Measurements from ENCODE around the gene ITGA1.

ITGA1 gene

DNA sequence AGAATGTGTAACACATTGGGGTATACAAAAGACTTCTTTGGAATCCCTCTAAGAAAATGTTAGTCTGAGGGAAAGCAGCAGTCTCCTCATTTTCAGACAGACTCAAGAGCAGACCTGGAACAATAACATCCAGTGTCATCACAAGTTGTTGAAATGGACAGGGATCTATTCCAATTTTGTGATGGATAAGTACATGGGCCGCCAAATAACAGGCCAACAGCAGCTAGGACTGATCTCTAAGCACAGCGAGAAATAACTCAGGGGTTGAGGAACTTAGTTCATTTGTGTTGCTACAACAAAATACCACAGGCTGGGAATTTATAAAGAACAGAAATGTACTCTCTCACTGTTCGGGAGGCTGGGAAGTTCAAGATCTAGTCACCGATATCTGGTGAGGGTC lies 193.8 kb downstream of the ITGA1 start:
- no peak for DNase-seq

DNA sequence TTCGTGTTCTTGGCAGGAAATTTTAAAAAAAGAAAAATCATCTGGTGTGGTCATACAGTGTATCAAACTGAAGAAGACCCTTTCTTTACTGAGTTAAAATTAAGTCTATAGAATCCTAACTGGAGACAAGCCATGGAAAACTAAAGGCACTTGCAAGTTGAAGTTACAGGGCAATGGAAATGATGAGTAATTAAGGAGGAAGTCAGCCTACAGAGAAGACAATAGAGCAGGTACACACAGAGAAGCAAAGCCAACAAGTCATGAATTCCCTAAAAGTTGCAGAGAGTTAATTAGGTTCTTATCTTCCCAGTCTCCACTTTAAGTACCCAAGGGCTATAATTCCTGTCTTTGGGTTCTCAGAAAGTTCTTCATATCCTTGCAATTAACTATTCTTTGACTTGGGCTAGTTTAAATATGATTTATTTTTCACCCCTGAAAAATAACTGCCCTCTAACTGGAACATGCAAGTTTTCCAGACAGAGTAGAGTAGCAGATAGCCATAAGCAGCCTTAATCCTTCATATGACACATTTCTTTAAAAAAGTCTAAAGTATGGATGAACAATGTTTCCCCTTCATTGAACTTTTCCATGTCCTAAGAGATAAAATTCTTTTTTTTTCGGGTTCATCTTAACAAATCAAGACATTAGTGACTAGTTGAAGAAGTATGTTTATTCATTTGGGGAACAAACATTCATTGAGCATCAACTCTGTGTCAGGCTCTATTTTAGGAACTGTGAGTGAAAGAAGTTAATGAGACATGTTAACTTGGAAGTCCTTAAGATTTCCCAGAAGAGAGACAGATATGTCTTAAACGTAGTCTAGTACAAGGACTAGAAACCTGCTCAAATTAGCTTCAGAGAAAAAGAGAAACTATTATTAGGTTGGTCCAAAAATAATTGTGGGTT lies 196.3 kb downstream of the ITGA1 start:
- no peak for DNase-seq

DNA sequence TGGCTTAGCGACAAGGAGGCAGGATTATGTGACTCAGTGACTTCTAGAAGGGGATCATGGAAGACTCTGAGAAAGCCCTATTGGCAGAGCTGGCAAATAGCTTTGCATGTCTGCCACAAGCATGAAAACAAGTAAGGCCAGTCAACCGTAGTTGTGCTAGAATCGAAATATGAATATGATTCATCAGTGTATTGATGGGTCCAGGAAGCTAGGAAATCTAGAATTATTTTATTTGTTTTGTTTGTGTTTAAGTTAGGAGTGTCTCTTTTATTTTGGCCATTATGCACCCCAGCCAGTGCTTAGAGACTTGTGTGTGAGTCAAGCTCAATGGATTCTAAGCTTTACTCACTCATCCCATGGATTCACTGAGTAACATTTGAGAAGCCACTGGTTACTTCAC lies 197.6 kb downstream of the ITGA1 start:
- no peak for DNase-seq

DNA sequence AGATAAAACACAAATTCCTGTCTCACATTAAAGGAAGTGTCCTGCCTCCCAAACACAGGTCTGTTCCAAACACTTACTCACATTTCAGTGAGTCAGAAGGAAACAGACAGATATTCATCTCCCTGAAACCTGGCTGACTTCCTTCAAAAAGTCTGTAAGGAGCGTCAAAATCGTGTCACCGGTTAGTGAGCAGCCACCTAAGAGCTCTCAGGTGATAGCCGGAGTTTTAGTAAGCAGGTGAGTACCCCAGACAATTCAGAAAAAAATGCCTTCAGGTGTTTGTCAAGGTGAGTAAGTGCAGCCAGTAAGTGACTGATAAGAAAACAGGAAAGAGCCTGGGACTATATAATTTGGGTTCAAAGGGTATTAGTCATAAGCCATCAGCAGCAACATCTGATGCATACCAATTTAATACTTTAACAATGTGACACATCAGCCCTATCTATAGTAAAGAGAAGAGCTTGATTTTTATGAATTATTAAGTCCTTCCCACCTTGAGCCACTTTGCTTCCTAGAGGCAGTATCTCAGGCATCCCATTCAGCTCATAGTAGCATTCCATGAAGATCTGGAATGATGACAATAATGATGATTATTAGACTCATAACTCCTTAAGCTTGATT lies 200.1 kb downstream of the ITGA1 start:
- DNase-seq, result no peak

DNA sequence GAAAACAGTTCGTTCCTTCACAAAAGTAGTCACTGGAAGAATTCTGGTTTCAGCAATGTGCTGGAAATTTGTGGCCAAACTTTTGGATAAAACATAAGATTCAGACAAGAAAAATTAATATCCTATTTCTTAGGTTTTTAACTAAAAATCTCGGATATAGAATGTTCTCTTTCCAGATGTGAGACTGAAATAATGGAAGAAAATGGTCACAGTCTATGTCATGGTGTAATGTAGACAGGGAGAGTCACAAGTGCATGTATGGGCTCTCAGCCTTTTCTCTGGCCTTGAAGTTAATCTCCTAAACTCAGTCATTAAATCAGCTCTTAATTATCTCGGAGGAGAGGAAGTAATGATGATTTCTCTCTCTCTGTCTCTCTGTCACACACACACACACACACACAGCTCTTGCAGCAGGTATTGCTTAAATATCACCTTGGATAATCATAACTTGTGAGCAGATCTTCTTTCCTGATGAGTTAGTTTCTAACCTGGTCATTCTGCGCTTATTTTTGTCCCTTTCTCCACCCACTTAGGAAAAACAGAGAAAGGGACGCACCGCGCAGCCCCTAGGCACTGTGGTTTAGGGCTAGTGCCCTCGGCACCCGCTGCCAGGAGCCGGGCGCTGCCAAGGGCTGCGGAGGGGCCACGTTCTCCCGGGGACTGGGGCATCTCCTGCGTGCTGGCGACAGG lies 200.8 kb downstream of the ITGA1 start:
- no peak for DNase-seq

DNA sequence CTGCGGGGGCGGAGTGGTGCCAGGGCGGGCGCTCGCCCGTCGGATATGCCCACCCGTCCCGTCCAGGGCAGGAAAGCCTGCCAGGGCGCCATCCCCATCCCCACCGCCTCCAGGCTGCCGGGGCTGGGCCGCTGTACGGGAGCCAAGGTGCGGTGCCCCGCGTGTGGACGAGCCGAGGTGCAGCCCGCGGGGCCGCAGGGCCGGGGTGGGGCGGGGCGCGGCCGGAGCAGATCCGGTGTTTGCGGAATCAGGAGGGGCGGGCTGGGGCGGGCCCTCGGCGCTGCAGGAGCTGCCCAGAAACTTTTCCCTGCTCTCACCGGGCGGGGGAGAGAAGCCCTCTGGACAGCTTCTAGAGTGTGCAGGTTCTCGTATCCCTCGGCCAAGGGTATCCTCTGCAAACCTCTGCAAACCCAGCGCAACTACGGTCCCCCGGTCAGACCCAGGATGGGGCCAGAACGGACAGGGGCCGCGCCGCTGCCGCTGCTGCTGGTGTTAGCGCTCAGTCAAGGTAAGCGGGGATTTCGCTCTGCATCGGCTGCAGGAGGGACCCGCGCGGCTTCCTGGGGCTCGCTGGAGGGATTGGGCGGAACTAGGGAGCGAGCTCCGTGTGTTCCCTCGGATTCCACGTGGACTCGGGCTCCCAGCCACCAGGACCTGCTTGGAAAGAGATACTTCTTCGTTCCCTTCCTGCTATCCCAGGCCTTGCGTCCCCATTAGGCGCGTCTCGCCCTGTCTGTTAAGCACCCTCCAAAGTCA lies 201.5 kb downstream of the ITGA1 start, which contains the start of gene ITGA2:
Gene ITGA2 (plus strand): TSS at position 328 of the 756 bp plus-strand sequence. CDS start 117 bp downstream, at position 445.
- DNase-seq, result peak; percentile 24

DNA sequence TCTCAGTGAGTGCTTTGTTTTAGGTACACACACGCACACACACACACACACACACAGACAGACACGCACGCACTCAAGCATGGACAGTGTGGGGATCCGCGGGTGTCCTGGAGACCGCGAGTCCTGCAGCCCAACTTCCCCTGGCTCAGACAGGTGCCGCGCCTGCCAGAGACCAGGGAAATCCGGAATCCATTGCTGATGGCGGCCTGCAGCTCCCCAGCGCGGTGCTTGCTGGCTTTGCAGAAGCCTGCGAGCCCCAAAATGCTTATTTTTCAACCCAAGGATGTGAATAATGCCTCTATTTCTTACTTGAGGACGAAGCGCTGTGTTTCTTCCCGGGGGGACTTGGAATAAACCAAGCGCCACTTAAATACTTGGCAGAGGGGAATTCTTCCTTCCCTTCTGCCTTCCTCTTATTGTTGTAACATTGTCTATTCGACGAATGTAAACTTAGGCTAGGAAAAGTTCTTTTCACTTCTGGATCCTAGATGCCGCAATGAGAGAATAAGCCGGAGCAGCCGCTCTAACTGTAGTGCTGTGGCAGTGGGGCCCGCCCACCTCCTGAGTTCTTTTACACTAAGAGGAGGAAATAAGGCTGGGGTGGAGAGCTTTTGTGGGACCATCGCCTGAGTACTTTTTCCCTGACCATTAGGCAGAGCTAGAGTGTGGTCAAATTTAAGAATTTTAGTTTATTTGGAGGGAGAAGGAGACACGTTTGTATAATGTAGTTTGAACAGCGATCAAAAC lies 202.2 kb downstream of the ITGA1 start:
- DNase-seq, result peak; percentile 11

DNA sequence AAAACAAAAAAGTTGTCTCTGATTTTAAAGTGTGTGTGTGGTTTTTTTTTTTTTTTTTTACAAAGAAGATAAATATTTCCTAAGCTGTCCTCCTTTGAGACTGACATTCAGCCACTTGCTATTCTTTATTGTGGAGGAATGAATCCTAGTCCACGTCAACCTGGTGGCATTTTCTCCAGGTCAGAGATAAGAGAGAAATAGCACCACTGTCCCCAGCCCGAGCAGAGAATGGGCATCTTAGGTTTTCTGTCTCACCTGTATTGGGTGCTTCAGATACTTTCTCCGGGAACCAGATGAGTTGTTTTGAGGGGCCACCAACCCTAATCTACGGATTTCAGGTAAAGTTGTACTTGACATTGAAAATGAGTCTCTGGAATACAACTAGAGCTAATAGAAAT lies 202.8 kb downstream of the ITGA1 start:
- DNase-seq, result no peak

DNA sequence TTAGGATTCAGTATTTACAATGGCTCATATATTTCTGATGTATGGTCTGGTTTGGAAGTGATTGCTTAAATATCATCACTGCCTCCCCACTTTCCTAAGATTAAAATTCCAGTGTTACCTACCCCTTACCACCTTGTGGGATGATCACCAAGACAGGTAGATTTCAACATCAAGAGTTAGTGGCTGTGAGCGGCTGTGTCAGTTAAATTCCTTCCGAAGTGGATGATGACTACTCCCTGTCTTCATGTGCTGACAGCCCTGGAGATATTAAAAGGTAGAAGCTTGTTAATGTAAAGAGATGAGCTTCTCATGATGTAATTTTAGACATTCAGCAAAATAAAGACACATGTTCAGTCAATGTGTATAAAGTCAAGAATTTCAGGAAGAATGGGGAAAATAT lies 205.7 kb downstream of the ITGA1 start:
- DNase-seq, result no peak

DNA sequence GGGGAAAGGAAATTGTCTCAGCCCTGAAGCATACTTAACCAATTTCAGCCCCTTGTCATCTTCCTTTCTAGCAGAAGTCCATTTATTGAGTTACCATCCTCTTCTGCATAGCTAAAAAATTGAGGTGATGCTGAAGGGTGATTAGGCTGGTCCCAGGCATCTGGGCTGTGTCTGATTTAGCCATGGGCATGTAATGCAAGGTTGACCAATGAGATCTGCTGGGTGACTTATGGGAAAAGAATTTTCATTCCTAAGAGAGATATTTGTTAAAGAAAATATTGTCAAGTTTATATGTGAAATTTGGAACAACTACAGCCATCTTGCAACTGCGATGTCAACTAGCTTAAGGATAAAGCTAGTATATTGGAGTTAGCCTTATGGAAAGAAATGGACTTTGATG lies 206.6 kb downstream of the ITGA1 start:
- DNase-seq, result no peak

DNA sequence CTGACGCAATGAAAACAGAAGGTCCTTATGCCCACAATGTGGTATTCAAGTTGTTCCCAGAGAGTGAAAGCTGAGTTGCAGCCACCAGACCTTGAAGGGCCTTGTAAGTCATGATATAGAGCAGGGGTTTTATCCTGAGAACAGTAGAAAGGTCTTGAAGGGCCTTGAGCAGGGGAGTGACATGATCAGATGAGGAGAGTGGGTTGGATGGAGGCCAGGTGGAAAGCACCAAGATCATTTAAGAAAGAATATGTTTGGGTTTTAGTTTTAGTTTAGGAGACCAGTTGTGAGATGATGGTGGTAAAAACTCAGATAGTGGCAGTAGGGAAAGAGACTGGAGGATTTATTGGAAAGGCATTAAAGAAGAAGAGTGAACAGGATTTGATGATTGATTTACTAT lies 207.4 kb downstream of the ITGA1 start:
- DNase-seq, result no peak

DNA sequence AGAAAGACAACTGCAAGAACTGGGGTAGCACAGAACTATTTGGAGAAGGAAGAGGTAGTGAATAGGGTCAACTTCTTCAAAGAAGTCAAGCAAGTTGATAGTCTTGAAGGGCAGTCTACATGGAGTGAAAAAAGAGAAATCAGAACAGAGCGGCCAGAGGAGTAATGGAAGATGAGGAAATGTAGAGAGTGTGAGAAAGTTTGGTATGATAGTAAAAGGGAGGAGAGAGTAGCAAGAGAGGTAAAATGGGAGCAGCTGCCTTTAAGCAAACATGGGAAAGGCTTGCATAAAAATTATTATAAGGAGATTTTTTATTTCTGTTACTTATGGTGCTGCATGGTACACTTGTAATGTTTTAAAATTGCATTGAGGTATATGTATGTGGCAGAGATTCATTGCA lies 208.2 kb downstream of the ITGA1 start:
- no peak for DNase-seq

DNA sequence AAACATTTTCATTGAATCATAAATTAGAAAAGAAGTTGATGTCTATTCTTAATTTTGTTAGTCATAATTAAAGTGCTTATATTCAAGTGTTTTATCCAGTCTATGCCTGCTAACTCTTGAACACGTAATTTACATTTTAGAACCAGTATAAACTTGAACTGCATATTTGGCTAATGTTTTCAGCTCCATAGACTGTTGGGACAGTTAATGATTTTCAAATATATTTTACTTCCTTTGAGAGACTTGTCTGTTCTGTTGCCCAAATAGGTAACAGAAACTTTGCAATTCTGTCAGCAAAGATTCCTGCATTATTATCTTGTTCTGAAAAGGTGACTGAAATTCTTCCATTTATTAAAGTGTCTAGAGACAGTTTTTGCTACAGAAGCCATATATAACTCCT lies 209.3 kb downstream of the ITGA1 start:
- DNase-seq, result no peak

DNA sequence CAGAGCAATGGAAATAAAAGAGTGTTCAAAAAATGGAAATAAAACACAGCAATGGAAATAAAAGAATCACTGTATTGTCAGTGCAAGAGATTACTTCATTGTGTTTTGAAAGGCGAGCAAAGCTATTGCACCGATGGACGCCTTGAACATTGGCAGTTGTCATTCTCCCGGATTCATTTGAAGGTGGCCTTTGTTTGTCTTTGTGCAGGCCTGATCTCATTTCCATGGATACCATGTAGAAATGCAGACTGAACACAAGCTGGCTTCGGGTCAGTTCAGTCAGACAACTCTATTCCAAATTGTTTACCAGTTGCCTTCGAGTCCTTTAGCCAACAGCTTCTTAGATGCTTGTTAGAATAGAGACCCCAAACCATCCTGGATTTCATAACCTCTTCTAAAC lies 209.7 kb downstream of the ITGA1 start:
- DNase-seq, result no peak

DNA sequence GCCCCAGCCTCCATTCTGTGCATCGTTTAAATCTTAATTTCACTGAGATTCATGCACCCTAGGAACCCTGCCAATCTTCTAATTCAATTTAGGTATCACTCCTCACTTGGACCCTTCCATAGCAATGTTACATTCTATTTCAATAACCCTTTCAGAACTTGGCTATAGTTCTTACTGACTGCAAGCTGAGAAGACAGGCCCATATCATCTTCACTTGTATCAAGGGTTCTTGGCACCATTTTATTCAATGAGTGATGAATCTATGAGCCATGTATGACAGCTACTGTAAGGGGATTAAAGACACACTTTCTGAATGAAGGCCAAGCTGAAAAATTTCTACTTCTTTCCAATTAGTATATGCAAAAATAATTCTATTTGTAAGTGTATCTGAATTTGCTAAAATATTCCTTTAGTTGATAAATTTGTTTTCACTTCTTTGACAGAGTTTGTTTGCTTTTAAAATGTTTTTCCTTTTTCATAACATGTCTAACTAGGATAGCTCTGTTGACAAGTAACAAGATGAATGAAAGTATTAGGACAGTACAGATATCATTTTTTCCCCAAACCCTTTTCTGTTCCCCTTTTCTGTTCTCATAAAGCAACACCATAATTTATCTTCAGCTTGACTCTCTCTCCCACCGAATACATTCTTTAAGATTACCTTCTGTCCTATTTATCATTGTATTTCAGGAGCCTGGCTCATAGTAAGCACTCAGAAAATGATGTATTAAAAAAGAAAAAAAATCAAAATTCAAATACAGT lies 211.0 kb downstream of the ITGA1 start:
- DNase-seq, result no peak

DNA sequence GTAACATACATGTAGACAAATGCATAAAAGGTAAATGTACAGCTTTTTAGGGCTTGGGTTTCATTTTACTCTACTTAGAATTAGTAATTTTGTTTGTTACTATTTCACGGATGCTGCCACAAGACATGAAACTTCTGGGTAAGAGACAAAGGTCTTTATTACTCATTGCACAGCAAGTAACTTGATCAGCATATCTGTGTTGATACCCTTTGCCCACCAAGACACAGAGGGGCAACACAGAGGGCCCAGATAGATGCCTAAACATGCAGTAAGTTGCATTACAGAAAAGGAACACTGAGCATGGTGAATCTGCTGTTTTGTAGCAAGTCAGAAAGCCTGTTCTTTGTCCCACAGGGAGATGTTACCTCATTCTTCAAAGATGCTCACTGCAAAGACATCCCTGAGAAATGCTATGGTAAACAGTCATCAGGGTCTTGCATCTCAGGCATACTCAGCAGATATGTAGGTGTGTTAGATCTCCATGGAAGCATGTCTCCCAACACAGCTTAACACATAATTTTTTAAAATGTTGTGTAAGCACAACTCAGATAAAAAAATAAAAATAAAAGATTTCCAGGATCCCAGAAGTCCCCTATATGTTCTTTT lies 211.7 kb downstream of the ITGA1 start:
- no peak for DNase-seq

DNA sequence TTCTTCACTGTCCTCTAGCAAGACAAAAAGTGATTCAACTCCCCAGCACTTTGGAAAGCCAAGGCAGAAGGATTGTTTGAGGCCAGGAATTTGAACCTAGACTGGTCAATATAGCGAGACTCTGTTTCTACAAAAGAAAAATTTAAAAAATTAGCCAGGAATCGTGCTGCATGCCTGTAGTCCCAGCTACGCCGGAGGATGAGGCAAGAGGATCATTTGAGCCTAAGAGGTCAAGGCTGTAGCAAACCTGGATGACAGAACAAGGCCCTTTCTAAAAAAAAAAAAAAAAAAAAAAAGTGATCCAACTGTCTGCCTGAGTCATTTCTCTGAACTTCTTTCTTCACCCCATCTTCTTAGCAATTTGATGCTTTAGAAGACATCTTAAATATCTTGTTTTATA lies 213.8 kb downstream of the ITGA1 start:
- no peak for DNase-seq

DNA sequence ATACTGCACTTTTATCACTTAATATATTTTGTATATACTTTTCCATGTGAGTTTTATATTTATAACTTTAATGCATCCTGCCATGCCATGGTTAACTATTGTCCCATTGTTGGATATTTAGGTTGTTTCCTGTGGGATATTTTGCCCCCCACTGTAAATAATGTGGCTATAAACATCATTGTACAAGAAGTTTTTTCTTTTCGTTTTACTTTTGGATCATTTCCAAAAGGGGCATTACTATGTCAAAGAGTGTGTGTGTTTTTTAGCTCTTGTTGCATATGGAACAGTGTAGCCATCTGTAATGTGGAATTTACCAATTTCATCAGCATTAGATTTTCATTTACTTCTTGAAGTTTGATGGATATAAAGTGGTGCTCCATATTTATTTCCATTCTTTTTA lies 214.8 kb downstream of the ITGA1 start:
- DNase-seq, result no peak

DNA sequence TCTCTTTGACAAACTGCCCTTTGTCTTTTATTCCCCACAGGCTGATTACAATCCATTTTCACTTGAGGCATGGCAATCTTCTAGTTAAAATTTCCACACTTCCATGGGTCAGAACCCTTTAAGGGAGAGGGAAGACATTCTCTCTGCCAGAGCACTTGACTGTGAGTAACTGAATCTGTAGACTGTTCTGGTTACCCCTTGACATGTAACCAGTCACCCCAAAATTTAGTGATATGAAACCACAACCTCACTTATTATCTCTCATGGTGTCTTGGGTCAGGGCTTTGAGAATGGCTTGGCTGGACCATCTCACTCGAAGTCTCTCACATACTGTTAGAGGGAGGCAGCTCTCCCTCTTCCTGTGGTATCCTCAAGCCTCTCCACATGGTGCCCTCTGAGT lies 215.4 kb downstream of the ITGA1 start:
- DNase-seq, result no peak

DNA sequence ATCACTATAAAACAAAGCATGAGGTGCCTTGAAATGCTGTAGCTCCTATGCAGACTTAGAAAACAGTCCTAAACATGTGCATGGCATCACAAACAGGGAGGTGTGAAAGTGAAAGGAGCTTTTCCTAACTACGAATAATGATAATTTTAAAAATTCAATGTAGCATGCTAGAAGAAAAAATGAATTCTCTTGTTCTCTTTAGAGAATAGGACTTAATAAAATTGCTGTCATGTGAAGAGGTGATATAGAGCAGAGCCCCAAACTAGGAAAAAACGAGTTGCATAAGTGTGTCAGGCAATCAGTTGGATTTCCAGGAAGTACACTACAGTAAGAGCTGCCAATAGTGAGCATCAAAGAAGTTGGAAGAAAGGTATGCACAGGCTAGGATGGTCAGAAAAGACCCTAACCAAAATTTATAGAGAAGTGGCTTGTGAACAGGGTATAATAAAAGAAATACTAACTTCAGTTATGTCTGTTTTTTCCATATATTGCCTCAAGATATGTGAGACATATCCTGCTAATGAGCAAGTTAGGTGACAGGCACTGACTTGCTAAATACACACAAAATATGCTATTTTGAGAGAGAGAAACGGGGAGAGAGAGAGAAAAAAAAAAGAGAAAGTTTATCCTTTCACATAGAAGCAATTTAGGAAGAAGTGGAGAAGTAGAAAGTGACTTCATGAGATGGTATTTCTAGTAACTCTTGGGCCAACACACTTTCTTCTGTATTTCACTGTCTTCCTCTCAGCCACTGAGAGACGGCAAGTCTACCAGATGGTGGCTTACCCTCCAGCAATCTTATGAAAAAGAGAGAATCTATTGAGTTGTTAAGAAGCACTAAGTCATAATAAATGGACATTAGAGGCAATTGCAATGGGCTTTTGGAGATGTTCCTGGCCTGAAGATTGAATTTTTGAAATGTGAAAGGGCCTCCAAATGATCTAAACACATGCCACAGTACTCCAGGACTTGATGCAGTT lies 219.5 kb downstream of the ITGA1 start:
- no peak for DNase-seq
